ENCODE results near the gene ATP9A.
"Not testable (repeated sequence)": the region's sequence is repeated elsewhere in the genome, so short reads cannot be mapped to it uniquely, and the experiment has no call there.

Gene ATP9A

DNA sequence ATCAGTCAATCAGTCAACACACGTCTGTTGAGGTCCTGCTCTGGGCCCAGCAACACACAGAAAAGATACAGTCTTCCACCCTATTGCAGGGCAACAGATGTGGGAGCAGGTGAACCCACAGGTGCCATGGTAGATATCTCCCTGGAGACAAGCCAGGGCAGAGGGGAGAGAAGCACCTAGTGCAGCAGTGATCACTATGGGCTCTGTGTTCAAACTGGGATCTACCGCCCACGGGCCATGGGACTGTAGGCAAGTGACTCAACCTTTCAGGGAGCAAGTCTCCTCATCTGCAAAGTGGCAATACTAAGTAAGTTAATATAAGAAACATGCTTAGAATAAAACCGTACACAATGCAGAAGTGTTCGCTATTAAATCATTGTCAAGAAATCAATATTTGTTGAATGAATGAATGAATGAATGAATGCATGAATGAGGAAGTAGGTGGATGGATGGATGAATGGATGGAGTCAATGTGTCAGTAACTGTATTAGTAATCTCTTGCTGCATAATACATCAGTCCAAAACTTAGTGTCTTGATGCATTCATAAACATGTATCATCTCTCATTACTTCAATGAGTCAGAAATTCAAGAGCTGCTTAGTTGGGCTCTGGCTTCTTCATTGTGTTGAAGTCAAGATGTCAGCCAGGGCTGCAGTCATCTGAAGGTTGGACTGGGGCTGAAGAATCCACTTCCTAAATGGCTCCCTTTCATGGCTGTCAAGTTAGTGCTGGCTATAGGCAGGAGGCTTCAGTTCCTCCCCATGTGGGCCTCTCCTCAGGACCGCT is 193.7 kb downstream of the ATP9A start:
- Histone ChIP-seq H3K27ac (ENCODE audit: low read length) (no peak overlapping the region), H3K27me3 (ENCODE audit: control insufficient read depth in 1 of 2, insufficient read depth in 2 of 2, low read length in 2 of 2) (no peaks in the 10 kb centered on the region), H3K36me3 (ENCODE audit: control insufficient read depth in 2 of 2, insufficient read depth in 2 of 2, low read length in 2 of 2) (no peaks in the 10 kb centered on the region), H3K4me1 (ENCODE audit: control insufficient read depth, insufficient read depth, low read length) (peaks cover 16% of the 10 kb centered on the region), H3K4me3 (ENCODE audit: low read length in 2 of 2) (no peak overlapping the region), H3K9me3 (ENCODE audit: control insufficient read depth in 2 of 2, low read length in 2 of 2) (no peaks in the 10 kb centered on the region), H3K9ac (ENCODE audit: low read length in 2 of 2) (no peak overlapping the region)

GRCh38 chr20:51573576-51574243 is 194.5 kb downstream of the ATP9A start:
- H3K36me3 ChIP-seq (ENCODE audit: control insufficient read depth in 2 of 2, insufficient read depth in 2 of 2, low read length in 2 of 2), result no peaks in the 10 kb centered on the region
- H3K9me3 ChIP-seq (ENCODE audit: control insufficient read depth in 2 of 2, low read length in 2 of 2), result no peaks in the 10 kb centered on the region
- no peaks in the 10 kb centered on the region for H3K27me3 ChIP-seq (ENCODE audit: control insufficient read depth in 1 of 2, insufficient read depth in 2 of 2, low read length in 2 of 2)
- H3K27ac ChIP-seq (ENCODE audit: low read length), result no peak overlapping the region
- no peak overlapping the region for H3K4me3 ChIP-seq (ENCODE audit: low read length in 2 of 2)
- no peak overlapping the region for H3K9ac ChIP-seq (ENCODE audit: low read length in 2 of 2)
- peaks cover 16% of the 10 kb centered on the region for H3K4me1 ChIP-seq (ENCODE audit: control insufficient read depth, insufficient read depth, low read length)

- Histone ChIP-seq H3K27me3 (ENCODE audit: control insufficient read depth in 1 of 2, insufficient read depth in 2 of 2, low read length in 2 of 2) (no peaks in the 10 kb centered on the region), H3K9me3 (ENCODE audit: control insufficient read depth in 2 of 2, low read length in 2 of 2) (no peaks in the 10 kb centered on the region), H3K36me3 (ENCODE audit: control insufficient read depth in 2 of 2, insufficient read depth in 2 of 2, low read length in 2 of 2) (no peaks in the 10 kb centered on the region), H3K27ac (ENCODE audit: low read length) (no peak overlapping the region), H3K4me1 (ENCODE audit: control insufficient read depth, insufficient read depth, low read length) (peaks cover 16% of the 10 kb centered on the region), H3K4me3 (ENCODE audit: low read length in 2 of 2) (no peak overlapping the region), H3K9ac (ENCODE audit: low read length in 2 of 2) (no peak overlapping the region)
Measured at GRCh38 chr20:51571460-51571794, 196.8 kb downstream of the ATP9A start.

DNA sequence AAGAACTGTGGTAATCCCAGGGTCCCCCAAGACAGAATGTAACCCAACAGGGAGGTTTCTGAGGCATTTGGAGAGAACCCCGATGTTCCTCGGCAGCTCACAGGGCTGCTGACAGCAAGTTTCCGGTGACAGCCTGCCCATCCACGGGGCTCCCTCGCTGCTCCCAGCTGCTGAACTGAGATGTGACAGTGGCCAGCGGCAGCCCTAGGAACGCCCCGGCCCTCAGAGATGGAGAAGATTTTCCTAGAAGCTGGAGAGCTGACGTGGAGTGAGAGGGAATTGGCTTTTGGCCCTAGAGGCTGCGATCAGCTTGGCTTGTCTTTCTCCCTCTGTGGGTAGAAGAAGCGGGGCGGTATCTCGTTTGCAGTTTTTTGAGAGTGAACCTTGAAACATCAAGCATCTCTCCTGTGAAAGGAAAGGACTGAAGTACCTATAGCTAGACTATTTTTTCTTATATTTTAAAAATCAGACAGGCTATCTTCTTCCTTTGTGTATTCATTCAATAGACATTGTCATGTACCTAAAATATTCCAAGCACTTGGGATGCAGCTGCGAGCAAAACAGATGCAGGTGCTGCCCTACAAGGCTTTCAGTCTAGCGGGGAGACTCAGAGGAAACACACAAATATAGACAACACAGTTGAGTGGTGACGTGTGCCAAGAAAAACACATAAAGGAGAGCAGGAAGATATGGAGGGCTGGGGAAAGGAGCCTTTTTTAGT is 197.3 kb downstream of the ATP9A start:
- no peaks in the 10 kb centered on the region for H3K36me3 ChIP-seq (ENCODE audit: control insufficient read depth in 2 of 2, insufficient read depth in 2 of 2, low read length in 2 of 2)
- H3K27me3 ChIP-seq (ENCODE audit: control insufficient read depth in 1 of 2, insufficient read depth in 2 of 2, low read length in 2 of 2), result no peaks in the 10 kb centered on the region
- H3K9me3 ChIP-seq (ENCODE audit: control insufficient read depth in 2 of 2, low read length in 2 of 2), result no peaks in the 10 kb centered on the region
- H3K9ac ChIP-seq (ENCODE audit: low read length in 2 of 2), result peak overlapping the region; percentile 35 to 36
- peaks cover 20% of the 10 kb centered on the region for H3K4me1 ChIP-seq (ENCODE audit: control insufficient read depth, insufficient read depth, low read length)
- peak overlapping the region; percentile 3 to 54 for H3K4me3 ChIP-seq (ENCODE audit: low read length in 2 of 2)
- peak overlapping the region; percentile 70 for H3K27ac ChIP-seq (ENCODE audit: low read length)

GRCh38 chr20:51569815-51570738 is 198.1 kb downstream of the ATP9A start:
- no peaks in the 10 kb centered on the region for H3K9me3 ChIP-seq (ENCODE audit: control insufficient read depth in 2 of 2, low read length in 2 of 2)
- H3K9ac ChIP-seq (ENCODE audit: low read length in 2 of 2), result peak overlapping the region; percentile 35 to 36
- no peaks in the 10 kb centered on the region for H3K27me3 ChIP-seq (ENCODE audit: control insufficient read depth in 1 of 2, insufficient read depth in 2 of 2, low read length in 2 of 2)
- no peaks in the 10 kb centered on the region for H3K36me3 ChIP-seq (ENCODE audit: control insufficient read depth in 2 of 2, insufficient read depth in 2 of 2, low read length in 2 of 2)
- peaks cover 28% of the 10 kb centered on the region for H3K4me1 ChIP-seq (ENCODE audit: control insufficient read depth, insufficient read depth, low read length)
- H3K4me3 ChIP-seq (ENCODE audit: low read length in 2 of 2), result peak overlapping the region; percentile 3 to 54
- peak overlapping the region; percentile 70 for H3K27ac ChIP-seq (ENCODE audit: low read length)

DNA sequence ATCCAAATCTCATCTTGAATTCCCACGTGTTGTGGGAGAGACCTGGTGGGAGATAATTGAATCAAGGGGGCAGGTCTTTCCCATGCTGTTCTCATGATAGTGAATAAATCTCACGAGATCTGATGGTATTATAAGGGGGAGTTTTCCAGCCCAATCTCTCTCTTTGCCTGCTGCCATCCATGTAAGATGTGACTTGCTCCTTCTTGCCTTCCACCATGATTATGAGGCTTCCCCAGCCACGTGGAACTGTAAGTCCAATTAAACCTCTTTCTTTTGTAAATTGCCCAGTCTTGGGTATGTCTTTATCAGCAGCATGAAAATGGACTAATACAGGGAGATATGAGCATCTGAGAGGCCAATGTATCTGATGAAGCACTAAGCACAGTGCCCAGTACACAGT is 199.7 kb downstream of the ATP9A start:
- H3K27me3 ChIP-seq (ENCODE audit: control insufficient read depth in 1 of 2, insufficient read depth in 2 of 2, low read length in 2 of 2); H3K36me3 ChIP-seq (ENCODE audit: control insufficient read depth in 2 of 2, insufficient read depth in 2 of 2, low read length in 2 of 2); H3K27ac ChIP-seq (ENCODE audit: low read length); H3K4me3 ChIP-seq (ENCODE audit: low read length in 2 of 2); H3K9me3 ChIP-seq (ENCODE audit: control insufficient read depth in 2 of 2, low read length in 2 of 2); H3K9ac ChIP-seq (ENCODE audit: low read length in 2 of 2): not testable (repeated sequence)
- H3K4me1 ChIP-seq (ENCODE audit: control insufficient read depth, insufficient read depth, low read length), result peaks cover 36% of the 10 kb centered on the region

DNA sequence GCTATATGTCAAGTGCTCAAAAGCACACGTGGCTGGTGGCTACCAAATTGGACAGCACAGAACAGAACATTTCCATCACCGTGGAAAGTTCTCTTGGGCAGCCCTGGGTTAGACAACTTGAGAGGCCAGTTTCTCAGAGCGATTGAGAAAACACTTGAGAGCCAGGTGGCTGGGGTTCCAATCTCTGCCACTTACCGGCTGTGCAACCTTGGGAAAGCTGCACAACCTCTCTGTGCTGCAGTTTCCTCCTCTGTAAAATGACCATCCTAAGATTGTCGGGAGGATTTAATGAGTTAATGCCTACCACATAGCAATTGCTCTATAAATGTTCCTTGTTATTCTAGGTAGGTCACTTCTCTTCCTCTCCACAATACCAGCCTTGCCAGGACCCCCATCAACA is 200.6 kb downstream of the ATP9A start:
- no peaks in the 10 kb centered on the region for H3K9me3 ChIP-seq (ENCODE audit: control insufficient read depth in 2 of 2, low read length in 2 of 2)
- H3K4me3 ChIP-seq (ENCODE audit: low read length in 2 of 2), result no peak overlapping the region
- H3K9ac ChIP-seq (ENCODE audit: low read length in 2 of 2), result no peak overlapping the region
- no peaks in the 10 kb centered on the region for H3K36me3 ChIP-seq (ENCODE audit: control insufficient read depth in 2 of 2, insufficient read depth in 2 of 2, low read length in 2 of 2)
- no peak overlapping the region for H3K27ac ChIP-seq (ENCODE audit: low read length)
- no peaks in the 10 kb centered on the region for H3K27me3 ChIP-seq (ENCODE audit: control insufficient read depth in 1 of 2, insufficient read depth in 2 of 2, low read length in 2 of 2)
- H3K4me1 ChIP-seq (ENCODE audit: control insufficient read depth, insufficient read depth, low read length), result peaks cover 41% of the 10 kb centered on the region

GRCh38 chr20:51566594-51566993 is 201.6 kb downstream of the ATP9A start:
- H3K9ac ChIP-seq (ENCODE audit: low read length in 2 of 2), result no peak overlapping the region
- H3K27me3 ChIP-seq (ENCODE audit: control insufficient read depth in 1 of 2, insufficient read depth in 2 of 2, low read length in 2 of 2), result no peaks in the 10 kb centered on the region
- H3K4me1 ChIP-seq (ENCODE audit: control insufficient read depth, insufficient read depth, low read length), result peaks cover 50% of the 10 kb centered on the region
- H3K36me3 ChIP-seq (ENCODE audit: control insufficient read depth in 2 of 2, insufficient read depth in 2 of 2, low read length in 2 of 2), result no peaks in the 10 kb centered on the region
- peak overlapping the region; percentile 46 for H3K27ac ChIP-seq (ENCODE audit: low read length)
- H3K4me3 ChIP-seq (ENCODE audit: low read length in 2 of 2), result no peak overlapping the region
- no peaks in the 10 kb centered on the region for H3K9me3 ChIP-seq (ENCODE audit: control insufficient read depth in 2 of 2, low read length in 2 of 2)

GRCh38 chr20:51565298-51566144 is 202.7 kb downstream of the ATP9A start:
- no peaks in the 10 kb centered on the region for H3K27me3 ChIP-seq (ENCODE audit: control insufficient read depth in 1 of 2, insufficient read depth in 2 of 2, low read length in 2 of 2)
- H3K4me1 ChIP-seq (ENCODE audit: control insufficient read depth, insufficient read depth, low read length), result peaks cover 48% of the 10 kb centered on the region
- H3K36me3 ChIP-seq (ENCODE audit: control insufficient read depth in 2 of 2, insufficient read depth in 2 of 2, low read length in 2 of 2), result no peaks in the 10 kb centered on the region
- H3K9me3 ChIP-seq (ENCODE audit: control insufficient read depth in 2 of 2, low read length in 2 of 2), result no peaks in the 10 kb centered on the region
- H3K4me3 ChIP-seq (ENCODE audit: low read length in 2 of 2), result peak overlapping the region; percentile 25 to 49
- peak overlapping the region; percentile 5 to 40 for H3K9ac ChIP-seq (ENCODE audit: low read length in 2 of 2)
- H3K27ac ChIP-seq (ENCODE audit: low read length), result peak overlapping the region; percentile 46

All from stomach smooth muscle (tissue), 2 donors.